ENCODE data around the gene RGS8. TPM values are rescaled to one million over a fixed set of nuclear protein-coding genes. Genes with fewer than 3 reads are reported as not detected.

RGS8 gene
- total and polyA plus RNA-seq, 10 of the 15 experiments (the other 5 are each of a cell fraction or from before 2014, with no cell fraction given): 0.03 to 0.62 (median 0.33) TPM

DNA sequence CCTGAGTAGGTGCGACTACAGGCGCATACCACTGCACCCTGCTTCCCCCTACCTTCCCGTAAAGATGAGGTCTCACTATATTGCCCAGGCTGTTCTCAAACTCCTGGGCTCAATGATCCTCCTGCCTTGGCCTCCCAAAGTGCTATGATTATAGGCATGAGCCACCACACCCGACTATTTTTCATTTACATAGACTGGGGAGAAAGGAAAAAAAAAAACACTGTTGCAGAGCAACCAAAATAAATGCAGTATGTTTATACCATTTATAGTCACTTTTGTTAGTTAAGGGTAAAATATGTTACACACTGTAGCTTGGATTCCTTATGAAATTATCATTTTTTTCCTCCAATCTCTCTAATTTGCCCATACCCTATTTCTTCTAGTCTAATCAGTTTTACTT lies 35.2 kb upstream of the RGS8 start:
- ChIA-PET POLR2A (no interaction called here), RAD21 (ENCODE audit: unreplicated experiment) (interaction anchor here (1.2 kb wide), 1 partner anchor 36 kb away, joined by 3 read pairs; no protein-coding TSS in a partner anchor), SMC1A (ENCODE audit: uncharacterized antibody, unreplicated experiment) (interaction anchor here (0.7 to 1.5 kb wide), 3 partner anchors 20 to 62 kb away, joined by 3 to 6 read pairs (median 4); no protein-coding TSS in a partner anchor), CTCF (interaction anchor here (1.0 kb wide), 1 partner anchor 63 kb away, joined by 6 read pairs; no protein-coding TSS in a partner anchor)
- no peaks in the 10 kb centered on the region for H3K36me3 ChIP-seq (ENCODE audit: control insufficient read depth in 2 of 2, insufficient read depth in 2 of 2, low read length in 1 of 2)
- H3K9ac ChIP-seq (ENCODE audit: control insufficient read depth, insufficient read depth, low read length): no peak overlapping the region
- FAIRE-seq: no peak
- H3K27me3 ChIP-seq (replicated peaks in 1 of 2; ENCODE audit: control insufficient read depth in 2 of 2, insufficient read depth in 2 of 2, low read length in 1 of 2): no peaks in the 10 kb centered on the region
- no peak for ATAC-seq
- H2AFZ ChIP-seq (ENCODE audit: control insufficient read depth, low read depth, low read length): no peak overlapping the region
- peaks cover 3% of the 10 kb centered on the region for H3K4me1 ChIP-seq (ENCODE audit: control insufficient read depth, insufficient read depth, low read length)
- H3K4me3 ChIP-seq: no peak overlapping the region
- H3K9me3 ChIP-seq (replicated peaks; ENCODE audit: control insufficient read depth, insufficient read depth, low read length): no peaks in the 10 kb centered on the region
- no peak for DNase-seq (ENCODE audit: low read depth, low spot score)
- intact Hi-C loops (cut with micrococcal nuclease; ENCODE audit: unreplicated experiment) (loop anchor here (5.0 kb wide), 2 partner anchors 102 to 117 kb away; partner anchors contain the start of gene RGS16), in situ Hi-C loops (cut with MboI) (no loop called here)
- no peak overlapping the region for H3K4me2 ChIP-seq (ENCODE audit: control insufficient read depth, insufficient read depth)
- no peaks in the 10 kb centered on the region for H3K79me2 ChIP-seq (ENCODE audit: control insufficient read depth, insufficient read depth, low read length)
- WGBS (ENCODE audit: insufficient coverage, insufficient replicate concordance, low lambda C conversion rate, missing lambda C conversion rate): 98% methylated on average over 4 of the region's 4 CpGs
- TF ChIP-seq, protein P1, sequence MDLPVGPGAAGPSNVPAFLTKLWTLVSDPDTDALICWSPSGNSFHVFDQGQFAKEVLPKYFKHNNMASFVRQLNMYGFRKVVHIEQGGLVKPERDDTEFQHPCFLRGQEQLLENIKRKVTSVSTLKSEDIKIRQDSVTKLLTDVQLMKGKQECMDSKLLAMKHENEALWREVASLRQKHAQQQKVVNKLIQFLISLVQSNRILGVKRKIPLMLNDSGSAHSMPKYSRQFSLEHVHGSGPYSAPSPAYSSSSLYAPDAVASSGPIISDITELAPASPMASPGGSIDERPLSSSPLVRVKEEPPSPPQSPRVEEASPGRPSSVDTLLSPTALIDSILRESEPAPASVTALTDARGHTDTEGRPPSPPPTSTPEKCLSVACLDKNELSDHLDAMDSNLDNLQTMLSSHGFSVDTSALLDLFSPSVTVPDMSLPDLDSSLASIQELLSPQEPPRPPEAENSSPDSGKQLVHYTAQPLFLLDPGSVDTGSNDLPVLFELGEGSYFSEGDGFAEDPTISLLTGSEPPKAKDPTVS (IDR thresholded peaks at IDR 0.05; ENCODE audit: low read depth, low read length): no peak
- TF ChIP-seq NR2C2 (IDR thresholded peaks at IDR 0.05; ENCODE audit: borderline replicate concordance, control insufficient read depth, insufficient read length, low read depth) (no peak), GATAD2B (conservative IDR thresholded peaks at IDR 0.05; ENCODE audit: low read depth) (no peak), CHD1 (IDR thresholded peaks at IDR 0.05; ENCODE audit: low read depth, low read length) (no peak), LARP7 (IDR thresholded peaks at IDR 0.05) (no peak), RB1 (IDR thresholded peaks at IDR 0.05; ENCODE audit: borderline replicate concordance) (no peak), ZNF622 (IDR thresholded peaks at IDR 0.05) (no peak), SMAD1 (IDR thresholded peaks at IDR 0.05; ENCODE audit: low read depth, partially characterized antibody) (no peak), BCL11A (IDR thresholded peaks at IDR 0.05; ENCODE audit: low read depth, low read length) (no peak), IRF3 (IDR thresholded peaks at IDR 0.05) (no peak), ATF7 (IDR thresholded peaks at IDR 0.05; ENCODE audit: low read depth) (no peak), SMARCA5 (IDR thresholded peaks at IDR 0.05) (no peak), SPI1 (IDR thresholded peaks at IDR 0.05; ENCODE audit: borderline replicate concordance, insufficient read depth, low read depth, low read length) (no peak)
- H4K20me1 ChIP-seq (ENCODE audit: control insufficient read depth, insufficient read depth): no peaks in the 10 kb centered on the region
- BruUV-seq (replicated peaks): no TSS peak
- H3K27ac ChIP-seq (ENCODE audit: control insufficient read depth, insufficient read depth): no peak overlapping the region

All from GM12878 (cell line).